CD14-positive monocyte (primary cell): ENCODE results near the gene TMEM132C. TPM values are rescaled to one million over a fixed set of nuclear protein-coding genes. Genes with fewer than 3 reads are reported as not detected.

Source experiments
- DNase-seq, 3 donors: peaks; one replicate each; pipeline ENCODE4 v3.0.0-alpha.2; 2011 to 2022
- H2AFZ ChIP-seq: 2 replicates; pipeline ENCODE4 v1.6.0; 2012; ENCODE audit warnings: mild to moderate bottlenecking, low read depth, low read length, inconsistent platforms; ENCODE audit not compliant: insufficient read depth, poor library complexity, severe bottlenecking
- H3K27ac ChIP-seq, 2 donors: 1 replicate in 1 of 2; 2 replicates in 1 of 2; pipeline ENCODE4 v1.5.1; 2012 to 2013; ENCODE audit warnings: low read length in 2 of 2, control low read depth in 1 of 2, inconsistent platforms in 1 of 2, low read depth in 1 of 2, mild to moderate bottlenecking in 1 of 2
- H3K27me3 ChIP-seq, 2 donors: one replicate each; pipeline versions ENCODE4 v1.6.0 to v1.6.1; 2011 to 2013; ENCODE audit warnings: low read length in 2 of 2; ENCODE audit not compliant: control insufficient read depth in 2 of 2, insufficient read depth in 2 of 2
- H3K36me3 ChIP-seq, 2 donors: replicated peaks in 1 of 2; 1 replicate in 1 of 2; 2 replicates in 1 of 2; pipeline versions ENCODE4 v1.5.1 to v1.6.1; 2012 to 2013; ENCODE audit warnings: low read length in 2 of 2, control low read depth in 1 of 2, inconsistent platforms in 1 of 2, mild to moderate bottlenecking in 1 of 2; ENCODE audit not compliant: insufficient read depth in 2 of 2, control insufficient read depth in 1 of 2
- H3K4me1 ChIP-seq, 2 donors: 1 replicate in 1 of 2; 2 replicates in 1 of 2; pipeline versions ENCODE4 v1.5.1 to v1.6.1; 2012 to 2013; ENCODE audit warnings: low read length in 2 of 2, control low read depth in 1 of 2, inconsistent platforms in 1 of 2, mild to moderate bottlenecking in 1 of 2, moderate library complexity in 1 of 2; ENCODE audit not compliant: insufficient read depth in 2 of 2, control insufficient read depth in 1 of 2
- H3K4me2 ChIP-seq: replicated peaks from 2 replicates; pipeline ENCODE3; 2012; ENCODE audit warnings: low read length, moderate library complexity, mild to moderate bottlenecking; ENCODE audit not compliant: poor library complexity, severe bottlenecking; ENCODE audit errors: extremely low read depth
- H3K4me3 ChIP-seq, 3 experiments: fragments of 200-600 bp in 1 of 3; sonication (generic) in 1 of 3; replicated peaks in 1 of 3; 1 replicate in 2 of 3; 2 replicates in 1 of 3; pipeline ENCODE4 v1.5.1; 2011 to 2013; ENCODE audit warnings: low read length in 3 of 3, mild to moderate bottlenecking in 3 of 3, control low read depth in 2 of 3, low read depth in 2 of 3, inconsistent platforms in 1 of 3, moderate library complexity in 1 of 3
- H3K79me2 ChIP-seq: 2 replicates; pipeline ENCODE4 v1.6.0; 2012; ENCODE audit warnings: mild to moderate bottlenecking, control low read depth, inconsistent platforms, low read length, moderate library complexity; ENCODE audit not compliant: insufficient read depth
- H3K9ac ChIP-seq: 2 replicates; pipeline ENCODE4 v1.6.0; 2017; ENCODE audit warnings: low read length, mild to moderate bottlenecking; ENCODE audit not compliant: insufficient read depth, poor library complexity, severe bottlenecking
- H3K9me3 ChIP-seq, 2 donors: replicated peaks in 1 of 2; 1 replicate in 1 of 2; 2 replicates in 1 of 2; pipeline versions ENCODE4 v1.5.1 to v1.6.1; 2012 to 2013; ENCODE audit warnings: low read length in 2 of 2, control low read depth in 1 of 2; ENCODE audit not compliant: control insufficient read depth in 1 of 2, insufficient read depth in 1 of 2
- H4K20me1 ChIP-seq: 2 replicates; pipeline ENCODE4 v1.6.0; 2012; ENCODE audit warnings: mild to moderate bottlenecking, low read length, control low read depth, moderate library complexity; ENCODE audit not compliant: insufficient read depth
- H3K27ac Mint-ChIP-seq, 7 donors: one replicate each; pipeline ENCODE4 v1.8.0; 2020; ENCODE audit warnings: mild to moderate bottlenecking in 7 of 7, mixed read lengths in 7 of 7, moderate library complexity in 6 of 7, inconsistent platforms in 2 of 7
- H3K27me3 Mint-ChIP-seq, 3 donors: one replicate each; pipeline ENCODE4 v1.8.0; 2021 to 2022; ENCODE audit warnings: low read depth in 3 of 3, mild to moderate bottlenecking in 3 of 3, mixed read lengths in 3 of 3, moderate library complexity in 3 of 3, inconsistent platforms in 1 of 3
- H3K36me3 Mint-ChIP-seq, 2 donors: one replicate each; pipeline ENCODE4 v1.8.0; 2020; ENCODE audit warnings: mixed read lengths in 2 of 2, inconsistent platforms in 1 of 2, mild to moderate bottlenecking in 1 of 2
- H3K4me1 Mint-ChIP-seq: one replicate; pipeline ENCODE4 v1.8.0; 2020; ENCODE audit warnings: mild to moderate bottlenecking, mixed read lengths
- H3K4me3 Mint-ChIP-seq, 2 donors: one replicate each; pipeline ENCODE4 v1.8.0; 2020; ENCODE audit warnings: mild to moderate bottlenecking in 2 of 2, mixed read lengths in 2 of 2, moderate library complexity in 1 of 2
- H3K9me3 Mint-ChIP-seq, 7 donors: one replicate each; pipeline ENCODE4 v1.8.0; 2020 to 2022; ENCODE audit warnings: mixed read lengths in 7 of 7, mild to moderate bottlenecking in 6 of 7, moderate library complexity in 6 of 7, inconsistent platforms in 2 of 7
- CTCF ChIP-seq: fragments of 200-600 bp; IDR thresholded peaks from one replicate; pipeline ENCODE4 v1.8.0; 2022; ENCODE audit warnings: antibody characterized with exemption, mild to moderate bottlenecking
- WGBS: methylation state at CpG from one replicate; pipeline ENCODE4 v1.1.5; 2013; ENCODE audit warnings: missing lambda C conversion rate; ENCODE audit not compliant: insufficient coverage; 5-methylcytosine and 5-hydroxymethylcytosine counted together
- intact Hi-C, 2 donors: fragments of 100-400 bp; cut with micrococcal nuclease; formaldehyde crosslinking; loops; one replicate each; pipeline versions ENCODE4 v1.15.0 to v1.15.1; 2023
- polyA plus RNA-seq, 3 donors: library from polyadenylated mRNA; depleted of rRNA in 1 of 3; unstranded in 2 of 3; stranded (reverse) in 1 of 3; fragments of 300-500 nt in 2 of 3; fragments of >200 nt in 1 of 3; fragmentation: Illumina TruSeq in 2 of 3; gene quantifications; 1 replicate in 2 of 3; 2 replicates in 1 of 3; pipeline ENCODE4 v1.2.3, GENCODE V29; 2012 to 2021

TMEM132C gene
- polyA plus RNA-seq, 3 donors: not detected

- Mint-ChIP-seq H3K36me3 (no peaks in the 10 kb centered on the region), H3K27me3 (peaks cover 0 to 2% (median 1%) of the 10 kb centered on the region in 3 donors), H3K9me3 (peaks cover 0 to 3% (median 0%) of the 10 kb centered on the region in 7 donors), H3K4me1 (no peaks in the 10 kb centered on the region), H3K4me3 (no peak overlapping the region), H3K27ac (no peak overlapping the region)
- Histone ChIP-seq H4K20me1 (no peaks in the 10 kb centered on the region), H3K27ac (no peak overlapping the region), H3K4me1 (no peaks in the 10 kb centered on the region), H3K36me3 (no peaks in the 10 kb centered on the region), H2AFZ (no peak overlapping the region), H3K4me2 (no peak overlapping the region), H3K79me2 (no peaks in the 10 kb centered on the region), H3K27me3 (no peaks in the 10 kb centered on the region), H3K4me3 (no peak overlapping the region), H3K9ac (no peak overlapping the region), H3K9me3 (no peaks in the 10 kb centered on the region)
- DNase-seq: no peak
- WGBS: 93% methylated on average over 13 of the region's 13 CpGs
- no peak for TF ChIP-seq CTCF
- intact Hi-C loops: no loop called here
Observed at GRCh38 chr12:128288896-128289295, 21.9 kb downstream of the TMEM132C start.

GRCh38 chr12:128290938-128291337, 24.0 kb downstream of the TMEM132C start:
- no peak for DNase-seq
- H3K4me1 ChIP-seq: no peaks in the 10 kb centered on the region
- H3K79me2 ChIP-seq: no peaks in the 10 kb centered on the region
- no peak overlapping the region for H3K4me3 ChIP-seq
- no peaks in the 10 kb centered on the region for H3K36me3 Mint-ChIP-seq
- H3K4me2 ChIP-seq: no peak overlapping the region
- H3K27me3 Mint-ChIP-seq: peaks cover 0 to 2% (median 1%) of the 10 kb centered on the region in 3 donors
- WGBS: 69% methylated on average over 5 of the region's 6 CpGs
- H3K4me1 Mint-ChIP-seq: no peaks in the 10 kb centered on the region
- no peak for TF ChIP-seq CTCF
- H3K9ac ChIP-seq: no peak overlapping the region
- H3K27me3 ChIP-seq: no peaks in the 10 kb centered on the region
- H3K36me3 ChIP-seq: no peaks in the 10 kb centered on the region
- no peak overlapping the region for H3K27ac ChIP-seq
- H3K9me3 Mint-ChIP-seq: peaks cover 0 to 3% (median 0%) of the 10 kb centered on the region in 7 donors
- H3K4me3 Mint-ChIP-seq: no peak overlapping the region
- H4K20me1 ChIP-seq: no peaks in the 10 kb centered on the region
- H3K27ac Mint-ChIP-seq: no peak overlapping the region
- no peak overlapping the region for H2AFZ ChIP-seq
- intact Hi-C loops: no loop called here
- no peaks in the 10 kb centered on the region for H3K9me3 ChIP-seq
